Stimulated activated CD4-positive, alpha-beta T cell treated with anti-CD3 and anti-CD28 coated beads, TNF-alpha, amount 100 ng/mL, for 48 hours (primary cell): ENCODE results near the gene CORO2B.

Experiments
- DNase-seq, 3 donors: peaks; one replicate each; pipeline ENCODE4 v3.0.0-alpha.2; 2020; ENCODE audit warnings: low read depth in 3 of 3

CORO2B gene

DNA sequence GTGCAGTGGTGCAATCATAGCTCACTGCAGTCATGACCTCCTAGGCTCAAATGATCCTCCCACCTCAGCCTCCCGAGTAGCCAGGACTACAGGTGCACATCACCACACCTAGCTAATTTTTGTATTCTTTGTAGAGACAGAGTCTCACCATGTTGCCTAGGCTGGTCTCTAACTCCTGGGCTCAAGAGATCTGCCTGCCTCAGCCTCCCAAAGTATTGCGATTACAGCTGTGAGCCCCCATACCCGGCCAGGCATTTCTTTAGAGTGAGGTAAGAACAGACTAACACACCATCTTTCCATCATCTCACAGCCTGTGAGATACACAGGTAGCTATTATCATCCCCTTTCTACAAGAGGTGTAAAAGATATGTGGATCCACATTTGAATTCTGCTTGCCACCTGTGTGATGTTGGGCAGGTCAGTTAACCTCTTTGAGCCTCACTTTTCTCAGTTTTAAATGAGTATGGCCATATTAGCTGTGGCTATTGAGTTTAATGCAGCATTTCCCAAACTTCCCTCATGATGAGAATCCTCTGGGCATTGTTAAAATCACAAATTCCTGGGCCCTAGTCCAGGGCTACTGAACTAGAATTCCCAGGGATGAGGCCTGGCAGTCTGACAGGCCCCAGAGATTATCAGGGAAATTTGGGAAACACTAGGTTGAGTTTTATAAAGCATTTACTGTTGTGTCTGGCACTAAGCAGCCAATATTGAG lies 195.9 kb downstream of the CORO2B start:
- no peak for DNase-seq

DNA sequence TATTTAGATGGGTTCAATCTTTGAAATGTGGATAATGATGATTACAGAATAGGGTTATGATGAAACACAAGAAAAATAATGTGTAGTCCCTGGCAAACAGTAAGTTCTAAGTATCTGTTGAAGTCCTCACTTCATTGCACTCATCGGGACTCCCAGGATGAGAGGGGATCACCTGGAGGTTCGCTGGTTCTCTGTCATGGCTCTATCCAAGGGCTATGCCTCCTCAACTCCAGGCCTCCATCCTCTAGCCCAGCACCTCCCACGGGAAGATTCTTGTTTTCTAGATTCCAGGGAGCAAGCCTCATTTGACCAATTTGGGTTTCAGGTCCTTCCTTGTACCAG lies 196.4 kb downstream of the CORO2B start:
- no peak for DNase-seq

DNA sequence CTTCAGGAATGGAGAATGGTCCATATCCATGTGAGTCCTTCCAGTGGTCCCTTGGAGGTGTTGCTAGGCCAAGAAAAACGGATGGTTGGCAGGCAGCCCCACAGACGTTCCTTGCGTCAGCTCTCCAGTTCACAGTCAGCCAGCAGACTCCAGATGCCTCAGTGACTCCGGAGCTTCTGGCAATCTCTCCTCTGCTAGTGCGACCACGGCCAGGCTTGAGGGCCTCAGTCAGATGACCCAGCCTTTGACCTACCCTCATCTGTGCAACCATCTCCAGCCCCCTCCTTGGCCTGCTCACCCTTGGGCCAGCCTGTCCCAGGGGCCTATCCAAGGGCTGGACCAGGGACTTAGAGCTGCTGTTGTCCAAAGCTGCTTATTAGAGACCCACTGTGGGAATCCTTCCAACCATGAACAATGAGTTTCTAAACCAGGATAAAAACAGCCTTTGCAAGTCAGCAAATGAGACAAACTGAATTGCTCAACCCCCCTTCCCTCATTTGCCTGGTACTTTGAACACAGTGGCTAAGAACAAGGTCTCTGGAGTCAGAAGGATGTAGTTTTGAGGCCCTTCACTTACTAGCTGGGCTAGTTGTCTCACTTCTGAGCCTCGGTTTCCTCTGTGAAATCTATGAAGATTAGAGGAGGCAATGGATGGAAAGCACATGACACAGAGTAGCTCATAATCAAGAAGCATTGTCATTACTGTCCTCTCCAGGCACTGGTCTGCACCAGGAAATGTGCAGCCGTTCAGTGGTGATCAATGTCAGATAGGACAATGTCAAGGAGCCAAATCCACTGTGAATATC lies 197.1 kb downstream of the CORO2B start:
- DNase-seq: no peak

DNA sequence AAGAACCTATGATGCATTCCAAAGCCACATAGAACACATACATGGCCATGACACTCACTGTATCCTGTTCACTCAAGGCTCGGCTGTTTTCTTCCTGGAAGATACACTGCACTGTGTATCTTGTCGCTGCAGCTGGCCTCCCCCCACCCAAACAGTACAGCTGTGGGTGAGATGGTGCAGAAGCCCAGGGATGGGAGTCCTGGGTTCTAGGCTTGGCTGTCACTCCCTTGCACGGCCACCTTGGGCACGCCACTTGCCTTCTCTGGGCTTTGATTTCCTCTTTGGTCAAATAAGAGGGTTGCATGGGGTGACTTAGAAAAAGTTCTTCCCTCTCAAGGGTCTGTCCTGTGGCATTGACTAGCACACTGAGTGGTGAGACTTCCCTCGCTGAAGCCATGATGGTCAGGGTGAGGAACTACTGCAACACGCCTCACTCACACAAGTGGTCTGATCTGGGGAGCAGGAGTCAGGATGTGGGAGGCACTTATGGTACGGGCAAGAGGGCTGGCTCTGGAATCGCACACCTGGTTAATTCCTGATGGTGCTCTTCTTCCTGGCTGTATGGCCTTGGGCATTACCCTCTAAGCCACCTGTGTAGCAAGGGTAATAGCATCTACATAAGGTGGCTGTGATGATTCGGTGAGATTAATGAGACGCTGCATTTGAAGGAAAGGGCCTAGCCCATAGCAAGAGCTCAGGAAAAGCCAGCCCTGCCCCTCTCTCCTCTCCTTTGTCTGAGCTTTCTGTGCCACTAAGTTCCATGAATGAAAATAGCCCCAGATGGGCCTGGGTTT lies 197.9 kb downstream of the CORO2B start:
- DNase-seq: no peak
